ENCODE results near the gene LRRC61.

LRRC61 gene

DNA sequence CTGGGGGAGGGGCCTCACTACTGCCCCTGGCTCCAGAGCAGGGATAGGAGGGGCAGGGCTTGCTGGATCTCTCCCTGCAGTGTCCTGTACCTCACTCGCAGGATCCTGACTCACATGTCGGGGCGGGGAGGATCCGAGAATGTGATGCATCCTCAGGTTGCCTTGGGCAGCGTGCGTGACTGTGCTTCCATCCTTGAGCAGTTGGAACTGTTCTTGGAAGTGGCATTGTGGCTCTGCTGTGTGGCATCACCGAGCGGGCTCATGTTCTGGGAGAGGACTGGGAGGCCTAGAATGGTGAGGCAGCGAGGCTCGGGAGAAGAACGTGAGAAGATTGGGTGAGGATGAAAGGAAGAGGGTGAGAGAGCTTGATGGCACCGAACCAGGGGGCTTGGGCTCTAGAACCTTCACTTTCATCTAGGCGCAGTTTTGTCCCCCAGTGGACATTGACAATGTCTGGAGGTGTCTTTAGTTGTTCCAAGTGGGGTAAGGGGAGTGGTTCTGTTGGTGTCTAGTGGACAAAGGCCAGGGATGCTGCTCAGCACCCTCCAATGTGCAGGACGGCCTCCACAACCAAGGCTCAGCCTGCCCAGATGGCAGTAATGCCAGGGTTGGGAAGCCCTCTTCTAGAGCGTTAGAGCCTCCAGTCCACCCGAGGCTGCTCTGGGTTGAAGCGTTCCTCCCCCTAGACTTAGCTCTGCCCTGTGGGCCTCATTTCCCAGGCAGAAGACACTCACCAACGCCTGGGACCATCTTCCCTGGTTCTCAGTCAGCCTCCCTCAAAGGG, 9.9 kb downstream of the LRRC61 start:
- H3K4me2 ChIP-seq (ENCODE audit: low read length) = no peak overlapping the region
- H3K4me1 ChIP-seq = peaks cover 4% of the 10 kb centered on the region
- H3K9me3 ChIP-seq (ENCODE audit: control insufficient read depth, low read length) = no peaks in the 10 kb centered on the region
- no peak overlapping the region for H2AFZ ChIP-seq
- H3K4me3 ChIP-seq (ENCODE audit: low read depth, low read length) = no peak overlapping the region
- H3K79me2 ChIP-seq = no peaks in the 10 kb centered on the region
- no peaks in the 10 kb centered on the region for H3K27me3 ChIP-seq (ENCODE audit: control insufficient read depth, insufficient read depth, low read length)
- TF ChIP-seq, protein P1, sequence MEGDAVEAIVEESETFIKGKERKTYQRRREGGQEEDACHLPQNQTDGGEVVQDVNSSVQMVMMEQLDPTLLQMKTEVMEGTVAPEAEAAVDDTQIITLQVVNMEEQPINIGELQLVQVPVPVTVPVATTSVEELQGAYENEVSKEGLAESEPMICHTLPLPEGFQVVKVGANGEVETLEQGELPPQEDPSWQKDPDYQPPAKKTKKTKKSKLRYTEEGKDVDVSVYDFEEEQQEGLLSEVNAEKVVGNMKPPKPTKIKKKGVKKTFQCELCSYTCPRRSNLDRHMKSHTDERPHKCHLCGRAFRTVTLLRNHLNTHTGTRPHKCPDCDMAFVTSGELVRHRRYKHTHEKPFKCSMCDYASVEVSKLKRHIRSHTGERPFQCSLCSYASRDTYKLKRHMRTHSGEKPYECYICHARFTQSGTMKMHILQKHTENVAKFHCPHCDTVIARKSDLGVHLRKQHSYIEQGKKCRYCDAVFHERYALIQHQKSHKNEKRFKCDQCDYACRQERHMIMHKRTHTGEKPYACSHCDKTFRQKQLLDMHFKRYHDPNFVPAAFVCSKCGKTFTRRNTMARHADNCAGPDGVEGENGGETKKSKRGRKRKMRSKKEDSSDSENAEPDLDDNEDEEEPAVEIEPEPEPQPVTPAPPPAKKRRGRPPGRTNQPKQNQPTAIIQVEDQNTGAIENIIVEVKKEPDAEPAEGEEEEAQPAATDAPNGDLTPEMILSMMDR (IDR thresholded peaks at IDR 0.05) = no peak
- H3K9ac ChIP-seq = no peak overlapping the region
- no peaks in the 10 kb centered on the region for H3K36me3 ChIP-seq (ENCODE audit: control insufficient read depth, insufficient read depth, low read length)
- H3K27ac ChIP-seq = no peak overlapping the region

- Histone ChIP-seq H2AFZ (no peak overlapping the region), H3K4me3 (ENCODE audit: low read depth, low read length) (no peak overlapping the region), H3K36me3 (ENCODE audit: control insufficient read depth, insufficient read depth, low read length) (no peaks in the 10 kb centered on the region), H3K4me2 (ENCODE audit: low read length) (no peak overlapping the region), H3K27ac (no peak overlapping the region), H3K27me3 (ENCODE audit: control insufficient read depth, insufficient read depth, low read length) (no peaks in the 10 kb centered on the region), H3K9me3 (ENCODE audit: control insufficient read depth, low read length) (no peaks in the 10 kb centered on the region), H3K4me1 (peaks cover 4% of the 10 kb centered on the region), H3K79me2 (no peaks in the 10 kb centered on the region), H3K9ac (no peak overlapping the region)
- TF ChIP-seq, protein P1 (IDR thresholded peaks at IDR 0.05) = no peak
Measured at GRCh38 chr7:150333659-150334058, 10.5 kb downstream of the LRRC61 start.

DNA sequence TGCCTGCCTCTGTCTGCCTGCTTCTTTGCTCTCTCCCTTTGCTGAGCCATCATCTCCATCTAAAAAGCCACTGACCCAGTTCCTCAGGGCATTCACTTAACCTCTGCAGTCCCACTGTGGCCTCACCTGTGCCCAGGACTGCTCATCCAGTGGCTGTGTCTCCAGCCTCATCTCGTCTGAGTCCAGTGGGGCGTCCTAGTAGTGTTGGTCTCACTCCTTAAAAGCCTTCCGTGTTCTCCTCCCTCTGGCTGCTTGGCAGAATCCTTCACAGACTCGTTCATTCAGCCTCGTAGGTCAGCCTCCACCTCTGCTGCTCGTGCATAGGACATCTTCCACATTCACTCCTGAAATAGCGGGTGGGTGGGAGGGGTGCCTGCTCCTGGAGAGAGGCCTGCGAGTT, 11.0 kb downstream of the LRRC61 start:
- Histone ChIP-seq H2AFZ (no peak overlapping the region), H3K27me3 (ENCODE audit: control insufficient read depth, insufficient read depth, low read length) (no peaks in the 10 kb centered on the region), H3K36me3 (ENCODE audit: control insufficient read depth, insufficient read depth, low read length) (no peaks in the 10 kb centered on the region), H3K79me2 (no peaks in the 10 kb centered on the region), H3K4me3 (ENCODE audit: low read depth, low read length) (no peak overlapping the region), H3K4me2 (ENCODE audit: low read length) (no peak overlapping the region), H3K4me1 (peaks cover 6% of the 10 kb centered on the region), H3K9me3 (ENCODE audit: control insufficient read depth, low read length) (no peaks in the 10 kb centered on the region), H3K27ac (no peak overlapping the region), H3K9ac (no peak overlapping the region)
- TF ChIP-seq, protein P1 (IDR thresholded peaks at IDR 0.05) = no peak

DNA sequence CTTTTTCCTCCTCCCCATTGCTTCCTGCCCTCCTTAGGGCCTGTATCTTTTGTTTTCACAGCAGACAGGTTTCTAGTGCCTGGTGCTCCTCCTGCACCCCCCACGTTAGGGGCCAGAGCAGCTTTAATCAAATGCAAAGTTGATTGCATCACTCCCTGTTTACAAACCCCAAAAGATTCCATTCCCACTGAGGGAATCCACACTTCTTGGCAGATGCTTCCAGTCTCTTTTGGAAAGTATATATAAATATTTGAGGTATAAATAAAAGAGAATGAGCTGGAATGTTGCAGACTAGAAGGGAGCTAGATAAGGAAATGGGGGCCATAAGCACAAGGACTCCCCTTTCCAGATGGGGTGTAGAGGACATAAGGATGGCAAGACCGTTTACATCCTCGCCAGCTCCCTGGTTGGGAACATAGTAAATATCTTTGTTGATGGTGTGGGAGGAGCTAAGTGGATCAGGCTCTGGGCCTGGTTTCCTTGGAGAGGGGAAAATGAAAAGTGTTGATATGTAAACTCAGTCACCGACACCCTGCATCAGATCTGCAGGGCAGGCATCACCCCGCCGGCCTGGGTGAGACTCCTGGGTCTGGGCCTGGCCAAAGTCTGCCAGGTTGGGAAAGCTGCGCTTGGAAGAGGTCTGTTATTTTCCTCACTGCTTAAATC, 12.1 kb downstream of the LRRC61 start:
- TF ChIP-seq, protein P1 (IDR thresholded peaks at IDR 0.05) = no peak
- H3K27me3 ChIP-seq (ENCODE audit: control insufficient read depth, insufficient read depth, low read length) = no peaks in the 10 kb centered on the region
- peak overlapping the region; percentile 40 for H3K27ac ChIP-seq
- H3K4me2 ChIP-seq (ENCODE audit: low read length) = no peak overlapping the region
- no peak overlapping the region for H3K9ac ChIP-seq
- H3K4me3 ChIP-seq (ENCODE audit: low read depth, low read length) = no peak overlapping the region
- H3K4me1 ChIP-seq = peaks cover 15% of the 10 kb centered on the region
- H3K9me3 ChIP-seq (ENCODE audit: control insufficient read depth, low read length) = no peaks in the 10 kb centered on the region
- no peaks in the 10 kb centered on the region for H3K79me2 ChIP-seq
- H3K36me3 ChIP-seq (ENCODE audit: control insufficient read depth, insufficient read depth, low read length) = no peaks in the 10 kb centered on the region
- H2AFZ ChIP-seq = no peak overlapping the region
